Liver (tissue), 9 donors: Measurements from ENCODE around the gene PSTPIP1. TPM values are rescaled to one million over a fixed set of nuclear protein-coding genes. Genes with fewer than 3 reads are reported as not detected.

Experiments
- DNase-seq: peaks from one replicate; pipeline ENCODE4 v3.0.0-alpha.2; 2017; ENCODE audit warnings: low spot score
- H3K27ac ChIP-seq, 2 donors: one replicate each; pipeline ENCODE4 v1.7.0; 2013; ENCODE audit warnings: inconsistent platforms in 2 of 2, low read length in 2 of 2, control low read depth in 1 of 2, low read depth in 1 of 2, mild to moderate bottlenecking in 1 of 2
- H3K27me3 ChIP-seq, 4 donors: one replicate each; pipeline versions ENCODE4 v1.6.1 to v1.7.0; 2013; ENCODE audit warnings: low read length in 3 of 4, inconsistent platforms in 1 of 4, mild to moderate bottlenecking in 1 of 4, moderate library complexity in 1 of 4; ENCODE audit not compliant: control insufficient read depth in 4 of 4, insufficient read depth in 4 of 4
- H3K36me3 ChIP-seq, 4 donors: one replicate each; pipeline versions ENCODE4 v1.6.1 to v1.7.0; 2013; ENCODE audit warnings: low read length in 3 of 4, mild to moderate bottlenecking in 3 of 4, low read depth in 1 of 4, moderate library complexity in 1 of 4; ENCODE audit not compliant: control insufficient read depth in 4 of 4, insufficient read depth in 3 of 4
- H3K4me1 ChIP-seq, 4 donors: one replicate each; pipeline versions ENCODE4 v1.6.1 to v1.7.0; 2013; ENCODE audit warnings: low read length in 3 of 4, mild to moderate bottlenecking in 3 of 4, moderate library complexity in 1 of 4; ENCODE audit not compliant: control insufficient read depth in 4 of 4, insufficient read depth in 4 of 4
- H3K4me3 ChIP-seq, 3 donors: one replicate each; pipeline versions ENCODE4 v1.6.1 to v1.7.0; 2013; ENCODE audit warnings: low read length in 3 of 3, control low read depth in 1 of 3, low read depth in 1 of 3, mild to moderate bottlenecking in 1 of 3
- H3K9ac ChIP-seq, 2 donors: one replicate each; pipeline ENCODE4 v1.7.0; 2013; ENCODE audit warnings: low read length in 2 of 2, mild to moderate bottlenecking in 2 of 2, moderate library complexity in 2 of 2, control low read depth in 1 of 2, low read depth in 1 of 2
- H3K9me3 ChIP-seq, 4 donors: one replicate each; pipeline versions ENCODE4 v1.6.1 to v1.7.0; 2013; ENCODE audit warnings: low read length in 3 of 4; ENCODE audit not compliant: control insufficient read depth in 4 of 4
- EGR1 ChIP-seq, 2 donors: IDR thresholded peaks; 2 replicates each; pipeline ENCODE4 v1.6.1; 2016 to 2018; ENCODE audit warnings: antibody characterized with exemption in 2 of 2, low read depth in 2 of 2
- FOXA1 ChIP-seq: IDR thresholded peaks from 2 replicates; pipeline ENCODE4 v1.6.1; 2016; ENCODE audit warnings: antibody characterized with exemption
- FOXA2 ChIP-seq: IDR thresholded peaks from 2 replicates; pipeline ENCODE4 v1.6.1; 2016; ENCODE audit warnings: antibody characterized with exemption
- HNF4A ChIP-seq, 2 donors: conservative IDR thresholded peaks; 2 replicates each; pipeline ENCODE4 v1.6.1; 2016; ENCODE audit warnings: antibody characterized with exemption in 2 of 2, mild to moderate bottlenecking in 2 of 2
- HNF4G ChIP-seq: IDR thresholded peaks from 2 replicates; pipeline ENCODE4 v1.6.1; 2016; ENCODE audit warnings: antibody characterized with exemption
- JUND ChIP-seq, 2 donors: IDR thresholded peaks; 2 replicates each; pipeline ENCODE4 v1.6.1; 2016; ENCODE audit warnings: antibody characterized with exemption in 2 of 2
- MAX ChIP-seq: IDR thresholded peaks from 2 replicates; pipeline ENCODE4 v1.6.1; 2016; ENCODE audit warnings: antibody characterized with exemption
- NR2F2 ChIP-seq: IDR thresholded peaks from 2 replicates; pipeline ENCODE4 v1.6.1; 2016; ENCODE audit warnings: antibody characterized with exemption
- REST ChIP-seq: IDR thresholded peaks from 2 replicates; pipeline ENCODE4 v1.6.1; 2016; ENCODE audit warnings: antibody characterized with exemption, mild to moderate bottlenecking
- SP1 ChIP-seq: IDR thresholded peaks from 2 replicates; pipeline ENCODE4 v1.6.1; 2018; ENCODE audit warnings: antibody characterized with exemption, mild to moderate bottlenecking
- TAF1 ChIP-seq: conservative IDR thresholded peaks from 2 replicates; pipeline ENCODE4 v1.6.1; 2016; ENCODE audit warnings: antibody characterized with exemption, mild to moderate bottlenecking
- YY1 ChIP-seq: IDR thresholded peaks from 2 replicates; pipeline ENCODE4 v1.6.1; 2016; ENCODE audit warnings: antibody characterized with exemption, mild to moderate bottlenecking
- ZBTB33 ChIP-seq: IDR thresholded peaks from 2 replicates; pipeline ENCODE4 v1.6.1; 2016; ENCODE audit warnings: antibody characterized with exemption
- WGBS: extraction: QIAGEN DNeasy Blood & Tissue Kit; methylation state at CpG from one replicate; pipeline ENCODE4 v1.1.7; 2013; 5-methylcytosine and 5-hydroxymethylcytosine counted together
- polyA plus RNA-seq, 2 donors: library from polyadenylated mRNA; stranded (reverse) in 1 of 2; unstranded in 1 of 2; fragments of 200-250 nt in 1 of 2; fragments of >200 nt in 1 of 2; fragmentation: Nextera tagmentation in 1 of 2; extraction: Ambion mirVana in 1 of 2; gene quantifications; one replicate each; pipeline versions ENCODE4 v1.2.1 to v1.2.3, GENCODE V29; 2013 to 2015
- total RNA-seq, 2 donors: library from RNA; depleted of rRNA; stranded (reverse); fragments of >200 nt; gene quantifications; one replicate each; pipeline ENCODE4 v1.2.3, GENCODE V29; 2014
- donor health status: healthy.
- donor health status: healthy.
- donor health status: healthy.
- donor health status: healthy.
- donor health status: healthy.

The PSTPIP1 gene
- total and polyA plus RNA-seq, 4 donors: 1.1 to 4.6 (median 3.0) TPM

- Histone ChIP-seq H3K27me3 (no peaks in the 10 kb centered on the region), H3K9me3 (no peaks in the 10 kb centered on the region), H3K4me1 (peaks cover 2 to 31% (median 17%) of the 10 kb centered on the region in 4 donors), H3K9ac (peak within 1 kb of the TSS; percentile 2 to 13), H3K4me3 (peak within 1 kb of the TSS; percentile 87 to 94 (median 90)), H3K36me3 (no peaks in the 10 kb centered on the region), H3K27ac (peak within 1 kb of the TSS; percentile 79 to 84)
- DNase-seq: peak; percentile 92
- TF ChIP-seq ZBTB33 (no peak), MAX (no peak), HNF4A (conservative IDR thresholded peaks at IDR 0.05) (no peak), FOXA2 (no peak), SP1 (peak; percentile 33), YY1 (peak; percentile 8), REST (no peak), FOXA1 (no peak), NR2F2 (no peak), EGR1 (IDR thresholded peaks at IDR 0.05; ENCODE audit: low read depth in 2 of 2) (no peak), HNF4G (no peak)
- under 1% methylated on average over 97 of the region's 97 CpGs for WGBS
Measured at GRCh38 chr15:77070495-77071304, 75.8 kb downstream of the PSTPIP1 start, which contains the start of gene TSPAN3. TSS of gene TSPAN3 (minus strand) at chr15:77071109. CDS start at chr15:77070954, 155 bp downstream.

GRCh38 chr15:77071305-77072223 is 76.6 kb downstream of the PSTPIP1 start:
- H3K4me1 ChIP-seq: peaks cover 0 to 29% (median 17%) of the 10 kb centered on the region in 4 donors
- H3K9ac ChIP-seq: no peak overlapping the region
- 88% methylated on average over 15 of the region's 15 CpGs for WGBS
- no peaks in the 10 kb centered on the region for H3K9me3 ChIP-seq
- no peak for DNase-seq
- no peak for TF ChIP-seq REST
- no peak for TF ChIP-seq HNF4G
- TF ChIP-seq TAF1: no peak
- no peak for TF ChIP-seq SP1
- no peak for TF ChIP-seq JUND (IDR thresholded peaks at IDR 0.05)
- no peak overlapping the region for H3K27ac ChIP-seq
- H3K4me3 ChIP-seq: no peak overlapping the region
- no peaks in the 10 kb centered on the region for H3K27me3 ChIP-seq
- no peaks in the 10 kb centered on the region for H3K36me3 ChIP-seq
